RWPE1 (cell line): Measurements from ENCODE around the gene ARNT2.

Experiments used
- CTCF ChIA-PET: fragments of 350-600 bp; sonication (Branson Sonifier 250); formaldehyde crosslinking; extraction: SDS; loops from one replicate; lab custom pipeline; 2021; lab: Yijun Ruan, JAX
- POLR2A ChIA-PET: fragments of 400-600 bp; formaldehyde crosslinking; extraction: SDS; loops from one replicate; lab custom pipeline; 2020; ENCODE audit warnings: antibody characterized with exemption; ENCODE audit not compliant: low non-redundant PET; lab: Yijun Ruan, JAX
- DNase-seq: peaks from one replicate; pipeline ENCODE4 v3.0.0; 2012; ENCODE audit warnings: low spot score
- H3K27ac ChIP-seq: fragments of 450-650 bp; 2 replicates; pipeline ENCODE4 v1.5.1; 2017
- CTCF ChIP-seq: fragments of 450-650 bp; conservative IDR thresholded peaks from 2 replicates; pipeline ENCODE4 v1.5.1; 2017; ENCODE audit warnings: low read depth, mild to moderate bottlenecking

ARNT2 gene

GRCh38 chr15:80480171-80480811, 76.1 kb downstream of the ARNT2 start:
- no peak for TF ChIP-seq CTCF
- H3K27ac ChIP-seq, result no peak overlapping the region
- DNase-seq, result no peak
- CTCF ChIA-PET, result interaction anchor here (0.5 to 1.3 kb wide), 4 partner anchors 15 to 305 kb away, joined by 3 to 4 read pairs (median 3); no protein-coding TSS in a partner anchor
- POLR2A ChIA-PET, result interaction anchor here (0.6 kb wide), 1 partner anchor 213 kb away, joined by 3 read pairs; no protein-coding TSS in a partner anchor

- no peak for TF ChIP-seq CTCF
- H3K27ac ChIP-seq, result no peak overlapping the region
- POLR2A ChIA-PET, result interaction anchor here (0.6 kb wide), 1 partner anchor 212 kb away, joined by 3 read pairs; no protein-coding TSS in a partner anchor
- DNase-seq, result no peak
- CTCF ChIA-PET, result interaction anchor here (1.3 to 1.7 kb wide), 2 partner anchors 25 to 32 kb away, joined by 3 read pairs; no protein-coding TSS in a partner anchor
These were observed 76.7 kb downstream of the ARNT2 start for GRCh38 chr15:80480909-80481308.

- DNase-seq, result no peak
- H3K27ac ChIP-seq, result no peak overlapping the region
- no peak for TF ChIP-seq CTCF
- POLR2A ChIA-PET, result no interaction called here
- CTCF ChIA-PET, result interaction anchor here (1.7 kb wide), 1 partner anchor 34 kb away, joined by 3 read pairs; no protein-coding TSS in a partner anchor
These were observed 78.5 kb downstream of the ARNT2 start for GRCh38 chr15:80482696-80483095.

GRCh38 chr15:80483725-80484161, 79.6 kb downstream of the ARNT2 start:
- no peak for TF ChIP-seq CTCF
- CTCF ChIA-PET, result no interaction called here
- POLR2A ChIA-PET, result no interaction called here
- no peak overlapping the region for H3K27ac ChIP-seq
- DNase-seq, result no peak

- H3K27ac ChIP-seq, result no peak overlapping the region
- no peak for DNase-seq
- CTCF ChIA-PET, result no interaction called here
- POLR2A ChIA-PET, result no interaction called here
- no peak for TF ChIP-seq CTCF
These were observed 80.2 kb downstream of the ARNT2 start for GRCh38 chr15:80484333-80484864.

- DNase-seq, result peak; percentile 37
- ChIA-PET POLR2A (no interaction called here), CTCF (no interaction called here)
- H3K27ac ChIP-seq, result no peak overlapping the region
- TF ChIP-seq CTCF, result no peak
These were observed 81.4 kb downstream of the ARNT2 start for GRCh38 chr15:80485370-80486164.
